Transverse colon (tissue), 4 donors: Measurements from ENCODE around the gene PHF21A.

Experiments used
- EP300 ChIP-seq: sonication (generic); formaldehyde crosslinking; IDR thresholded peaks from one replicate; pipeline ENCODE4 v1.6.1; 2017; ENCODE audit warnings: antibody characterized with exemption, low read depth
- POLR2A ChIP-seq: fragments of 450-650 bp; IDR thresholded peaks from one replicate; pipeline ENCODE4 v1.6.1; 2016; ENCODE audit warnings: antibody characterized with exemption, mild to moderate bottlenecking, moderate library complexity
- POLR2AphosphoS5 ChIP-seq, 3 donors: sonication (generic); formaldehyde crosslinking; IDR thresholded peaks; one replicate each; pipeline ENCODE4 v1.6.1; 2016; ENCODE audit warnings: antibody characterized with exemption in 3 of 3
- TF ChIP-seq, protein P1 (sequence below), 5 experiments: fragments of 200-600 bp in 3 of 5; fragments of 450-650 bp in 2 of 5; sonication (generic) in 3 of 5; IDR thresholded peaks; 1 replicate in 2 of 5; 2 replicates in 3 of 5; pipeline ENCODE4 v1.5.1; 2016 to 2017; ENCODE audit warnings: antibody characterized with exemption in 5 of 5, inconsistent platforms in 3 of 5, mild to moderate bottlenecking in 2 of 5, moderate library complexity in 1 of 5

DNA sequence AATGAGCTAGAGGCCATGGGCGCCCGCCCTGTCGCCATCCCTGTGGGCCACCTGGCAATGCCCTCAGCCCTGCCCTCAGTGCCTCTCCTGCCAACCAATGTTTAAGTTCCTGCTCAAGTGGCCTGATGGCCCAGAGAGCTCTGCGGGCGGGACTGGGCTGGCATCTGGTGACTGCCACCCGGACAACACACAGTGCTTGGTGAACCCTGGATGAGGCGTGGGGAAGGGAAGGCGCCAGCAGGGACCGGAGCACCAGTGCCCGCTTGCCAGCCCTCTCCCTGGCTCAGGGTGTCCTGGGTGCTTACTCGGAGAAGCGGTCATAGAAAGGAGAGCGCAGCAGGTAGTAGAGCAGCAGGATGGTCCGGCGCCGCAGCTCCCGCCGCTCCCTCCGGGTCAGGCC lies 207.7 kb downstream of the PHF21A start:
- TF ChIP-seq, protein P1, sequence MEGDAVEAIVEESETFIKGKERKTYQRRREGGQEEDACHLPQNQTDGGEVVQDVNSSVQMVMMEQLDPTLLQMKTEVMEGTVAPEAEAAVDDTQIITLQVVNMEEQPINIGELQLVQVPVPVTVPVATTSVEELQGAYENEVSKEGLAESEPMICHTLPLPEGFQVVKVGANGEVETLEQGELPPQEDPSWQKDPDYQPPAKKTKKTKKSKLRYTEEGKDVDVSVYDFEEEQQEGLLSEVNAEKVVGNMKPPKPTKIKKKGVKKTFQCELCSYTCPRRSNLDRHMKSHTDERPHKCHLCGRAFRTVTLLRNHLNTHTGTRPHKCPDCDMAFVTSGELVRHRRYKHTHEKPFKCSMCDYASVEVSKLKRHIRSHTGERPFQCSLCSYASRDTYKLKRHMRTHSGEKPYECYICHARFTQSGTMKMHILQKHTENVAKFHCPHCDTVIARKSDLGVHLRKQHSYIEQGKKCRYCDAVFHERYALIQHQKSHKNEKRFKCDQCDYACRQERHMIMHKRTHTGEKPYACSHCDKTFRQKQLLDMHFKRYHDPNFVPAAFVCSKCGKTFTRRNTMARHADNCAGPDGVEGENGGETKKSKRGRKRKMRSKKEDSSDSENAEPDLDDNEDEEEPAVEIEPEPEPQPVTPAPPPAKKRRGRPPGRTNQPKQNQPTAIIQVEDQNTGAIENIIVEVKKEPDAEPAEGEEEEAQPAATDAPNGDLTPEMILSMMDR (IDR thresholded peaks at IDR 0.05) = no peak
- TF ChIP-seq POLR2A (no peak), POLR2AphosphoS5 (IDR thresholded peaks at IDR 0.05) (no peak), EP300 (no peak)
